ENCODE data around the gene CAMKK1.

DNA sequence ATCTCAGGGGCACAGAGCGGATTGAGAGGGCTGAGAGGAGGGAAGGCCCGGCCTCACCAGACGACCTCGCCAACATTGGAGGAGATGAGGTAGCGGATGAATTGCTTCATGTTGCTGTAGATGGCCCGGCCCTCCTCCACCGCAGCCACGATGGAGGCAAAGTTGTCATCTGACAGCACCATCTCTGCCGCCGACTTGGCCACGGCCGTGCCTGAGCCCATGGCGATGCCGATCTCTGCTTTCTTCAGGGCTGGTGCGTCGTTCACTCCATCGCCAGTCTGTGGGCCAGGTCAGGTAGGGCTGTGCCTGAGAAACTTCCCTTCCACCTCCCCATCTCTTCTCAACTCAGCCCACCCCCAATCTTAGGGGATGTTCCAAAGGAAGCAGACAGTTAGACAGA is 44.5 kb upstream of the CAMKK1 start:
- TF ChIP-seq RAD21 (IDR thresholded peaks at IDR 0.05; ENCODE audit: low read length) (no peak), POLR2A (IDR thresholded peaks at IDR 0.05; ENCODE audit: low read depth, low read length) (no peak)
- TF ChIP-seq, protein P1, sequence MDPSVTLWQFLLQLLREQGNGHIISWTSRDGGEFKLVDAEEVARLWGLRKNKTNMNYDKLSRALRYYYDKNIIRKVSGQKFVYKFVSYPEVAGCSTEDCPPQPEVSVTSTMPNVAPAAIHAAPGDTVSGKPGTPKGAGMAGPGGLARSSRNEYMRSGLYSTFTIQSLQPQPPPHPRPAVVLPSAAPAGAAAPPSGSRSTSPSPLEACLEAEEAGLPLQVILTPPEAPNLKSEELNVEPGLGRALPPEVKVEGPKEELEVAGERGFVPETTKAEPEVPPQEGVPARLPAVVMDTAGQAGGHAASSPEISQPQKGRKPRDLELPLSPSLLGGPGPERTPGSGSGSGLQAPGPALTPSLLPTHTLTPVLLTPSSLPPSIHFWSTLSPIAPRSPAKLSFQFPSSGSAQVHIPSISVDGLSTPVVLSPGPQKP (IDR thresholded peaks at IDR 0.05; ENCODE audit: borderline replicate concordance, low read depth, low read length) = no peak
- TF ChIP-seq, protein P2, sequence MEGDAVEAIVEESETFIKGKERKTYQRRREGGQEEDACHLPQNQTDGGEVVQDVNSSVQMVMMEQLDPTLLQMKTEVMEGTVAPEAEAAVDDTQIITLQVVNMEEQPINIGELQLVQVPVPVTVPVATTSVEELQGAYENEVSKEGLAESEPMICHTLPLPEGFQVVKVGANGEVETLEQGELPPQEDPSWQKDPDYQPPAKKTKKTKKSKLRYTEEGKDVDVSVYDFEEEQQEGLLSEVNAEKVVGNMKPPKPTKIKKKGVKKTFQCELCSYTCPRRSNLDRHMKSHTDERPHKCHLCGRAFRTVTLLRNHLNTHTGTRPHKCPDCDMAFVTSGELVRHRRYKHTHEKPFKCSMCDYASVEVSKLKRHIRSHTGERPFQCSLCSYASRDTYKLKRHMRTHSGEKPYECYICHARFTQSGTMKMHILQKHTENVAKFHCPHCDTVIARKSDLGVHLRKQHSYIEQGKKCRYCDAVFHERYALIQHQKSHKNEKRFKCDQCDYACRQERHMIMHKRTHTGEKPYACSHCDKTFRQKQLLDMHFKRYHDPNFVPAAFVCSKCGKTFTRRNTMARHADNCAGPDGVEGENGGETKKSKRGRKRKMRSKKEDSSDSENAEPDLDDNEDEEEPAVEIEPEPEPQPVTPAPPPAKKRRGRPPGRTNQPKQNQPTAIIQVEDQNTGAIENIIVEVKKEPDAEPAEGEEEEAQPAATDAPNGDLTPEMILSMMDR (conservative IDR thresholded peaks at IDR 0.05; ENCODE audit: low read depth, low read length) = no peak
